ENCODE measurements around the gene MAD1L1.
A peak's percentile ranks its signal among the peaks of the same experiment; 100 is the strongest.
"Not testable (repeated sequence)": the region's sequence is repeated elsewhere in the genome, so short reads cannot be mapped to it uniquely, and the experiment has no call there.

The MAD1L1 gene

DNA sequence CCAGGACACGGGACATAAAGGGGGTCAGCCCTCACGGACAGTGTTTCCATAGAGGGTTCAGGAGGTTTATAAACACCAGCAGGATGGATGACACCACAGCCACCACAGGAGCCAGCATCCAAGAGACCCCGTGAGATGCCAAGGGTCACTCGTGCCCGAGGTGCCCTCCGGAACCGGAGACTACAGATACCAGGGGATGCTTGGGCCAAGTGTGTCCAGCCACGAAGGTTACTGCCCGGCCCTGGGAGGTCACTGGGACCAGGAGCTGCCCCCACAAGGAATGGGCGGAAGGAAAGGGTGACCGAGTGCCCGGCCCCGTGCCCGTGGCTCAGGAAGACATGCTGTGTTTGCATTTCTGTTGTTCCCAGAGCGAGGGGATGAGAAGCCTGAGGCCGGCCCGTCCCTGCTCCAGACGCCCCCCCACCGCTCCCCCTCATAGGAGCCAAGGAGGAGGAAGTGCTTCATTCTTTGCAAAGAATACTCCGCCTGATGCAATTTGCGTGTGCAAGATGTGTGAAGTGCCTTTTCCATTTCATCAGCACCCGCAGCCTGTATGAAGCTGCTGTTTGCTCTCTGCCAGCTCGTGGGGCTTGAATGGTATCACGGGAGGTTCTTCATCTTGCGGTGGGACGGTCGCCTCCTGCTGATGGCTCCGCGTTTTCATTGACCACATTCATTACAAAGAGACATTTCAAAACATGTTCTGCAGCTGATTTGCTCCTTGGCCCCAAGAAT is 386.2 kb downstream of the MAD1L1 start:
- no peak for DNase-seq

DNA sequence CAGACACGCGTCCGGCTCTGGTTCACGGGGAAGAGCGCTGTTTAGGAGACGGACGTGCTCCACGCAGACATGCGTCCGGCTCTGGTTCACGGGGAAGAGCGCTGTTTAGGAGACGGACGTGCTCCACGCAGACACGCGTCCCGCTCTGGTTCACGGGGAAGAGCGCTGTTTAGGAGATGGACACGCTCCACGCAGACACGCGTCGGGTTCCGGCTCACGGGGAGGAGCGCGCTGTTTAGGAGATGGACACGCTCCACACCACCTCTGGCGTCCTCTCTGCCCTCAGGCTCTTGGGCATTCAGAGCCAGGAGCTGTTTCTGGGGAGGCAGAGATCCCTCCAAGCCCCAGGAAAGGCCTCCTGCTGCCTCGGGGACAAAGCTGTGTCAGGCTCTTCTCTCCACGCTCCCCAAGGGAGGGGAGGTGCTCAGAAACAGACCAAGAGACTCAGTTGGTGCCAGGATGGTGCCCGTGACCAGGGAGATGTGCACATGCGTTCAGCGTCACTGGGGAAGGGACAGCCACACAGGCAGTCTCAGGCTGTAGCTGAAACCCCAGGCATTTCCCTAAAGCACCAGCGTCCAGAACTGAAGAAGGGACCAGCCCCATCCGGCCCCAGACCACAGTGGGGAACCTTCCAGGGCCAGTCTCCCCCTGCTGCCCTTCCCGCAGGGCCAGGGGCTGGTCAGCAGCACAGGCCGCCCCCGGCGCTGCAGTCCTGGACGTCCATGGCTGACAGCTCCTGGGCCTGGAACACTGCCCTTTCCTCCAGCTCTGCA is 387.0 kb downstream of the MAD1L1 start:
- no peak for DNase-seq

DNA sequence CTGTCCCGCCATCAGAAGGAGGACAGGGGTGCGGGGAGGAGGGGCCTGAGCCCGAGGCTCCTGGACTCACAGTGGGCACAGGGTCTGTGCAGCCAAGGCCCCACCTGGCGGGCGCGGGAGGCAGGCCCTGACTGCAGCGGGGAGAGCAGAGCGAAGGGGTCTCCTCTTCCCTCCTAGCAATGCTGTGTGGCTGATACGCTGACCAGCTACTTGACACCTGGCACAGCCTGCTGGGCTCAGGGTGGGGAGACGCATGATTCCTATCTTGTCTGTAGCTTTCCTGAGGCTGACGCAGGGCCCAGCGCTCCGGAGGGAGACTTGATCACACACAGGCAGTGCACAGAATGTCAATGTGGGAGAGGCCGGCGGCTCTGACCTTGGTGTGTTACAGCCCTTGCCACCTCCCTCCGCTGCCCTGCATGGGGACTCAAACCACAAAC is 387.8 kb downstream of the MAD1L1 start:
- no peak for DNase-seq

DNA sequence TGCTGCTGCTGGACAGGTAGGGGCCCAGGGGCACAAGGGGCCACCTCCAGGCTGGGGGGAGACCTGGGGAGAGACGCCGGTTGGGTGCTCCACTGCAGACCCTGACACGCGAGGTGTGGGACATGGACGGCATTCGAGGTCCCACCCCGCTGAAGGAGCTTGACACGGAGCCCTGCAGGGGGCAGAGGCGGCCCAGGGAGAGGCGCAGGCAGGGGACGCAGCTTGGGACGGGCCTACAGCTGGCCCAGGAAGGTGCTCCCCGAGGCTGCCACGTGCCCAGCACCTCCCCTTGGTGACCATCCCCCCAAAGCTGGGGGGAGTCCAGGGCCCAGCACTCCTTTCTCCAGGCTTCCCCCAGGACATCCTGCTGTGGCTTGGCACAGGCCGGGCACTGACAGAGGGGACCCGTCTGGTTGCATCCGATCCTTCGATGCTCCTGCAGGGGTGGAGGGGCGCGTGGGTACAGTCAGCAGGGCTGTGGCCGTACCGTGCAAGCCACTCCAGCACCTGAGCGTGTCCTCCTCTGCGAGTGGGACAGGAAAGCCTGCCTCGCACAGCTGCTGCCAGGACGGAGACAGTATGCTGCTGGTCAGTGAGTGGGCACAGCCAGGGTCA is 388.3 kb downstream of the MAD1L1 start:
- DNase-seq = no peak

DNA sequence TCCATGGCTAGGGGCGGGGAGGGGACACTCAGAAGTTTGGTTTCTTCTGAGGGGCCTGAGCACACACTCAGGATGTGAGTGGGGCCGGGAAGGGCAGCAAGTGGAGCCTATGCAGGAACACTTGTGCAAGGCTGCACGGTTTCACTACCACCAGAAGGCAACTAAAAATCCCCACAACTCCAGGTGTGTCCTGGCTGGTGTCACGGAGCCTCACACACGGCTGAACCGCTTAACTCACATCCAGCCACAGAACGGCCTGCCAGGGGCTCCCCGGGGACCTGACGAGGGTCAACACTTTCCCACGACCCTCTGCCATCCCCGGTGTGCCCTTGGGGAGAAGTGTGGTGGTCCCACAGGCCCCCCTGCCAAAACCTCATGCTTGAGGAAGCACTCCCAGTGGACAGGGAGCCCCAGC is 388.8 kb downstream of the MAD1L1 start:
- no peak for DNase-seq

DNA sequence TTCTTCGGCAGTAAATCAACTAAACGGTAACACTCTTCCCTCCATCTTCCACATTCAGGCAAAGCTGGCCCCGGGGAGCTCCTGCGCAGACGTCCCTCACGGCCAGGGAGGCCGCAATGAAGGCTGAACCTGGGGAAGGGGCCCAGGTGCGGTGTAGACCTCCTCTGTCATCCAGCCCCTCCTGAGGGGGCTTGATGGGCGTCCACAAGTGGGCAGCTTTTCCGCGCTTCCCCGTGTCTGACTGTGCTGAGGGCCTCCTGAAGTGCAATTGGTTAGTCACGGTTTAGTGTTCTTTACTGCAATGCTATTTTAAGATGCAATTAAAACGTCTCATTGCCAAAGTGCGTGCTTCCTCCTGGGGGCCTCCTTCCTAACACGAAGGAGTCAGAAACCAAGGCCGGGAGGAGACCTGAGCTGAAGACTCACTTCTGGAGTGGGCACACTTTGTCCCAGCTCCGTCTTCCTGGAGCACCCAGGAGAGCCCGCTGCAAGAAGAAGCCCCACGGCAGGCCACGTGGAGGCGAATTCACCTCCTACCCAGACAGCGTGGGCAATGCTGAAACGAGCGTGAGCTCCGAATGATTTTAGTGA is 389.4 kb downstream of the MAD1L1 start:
- peak in 1 of 58 donors; percentile 34 for DNase-seq

DNA sequence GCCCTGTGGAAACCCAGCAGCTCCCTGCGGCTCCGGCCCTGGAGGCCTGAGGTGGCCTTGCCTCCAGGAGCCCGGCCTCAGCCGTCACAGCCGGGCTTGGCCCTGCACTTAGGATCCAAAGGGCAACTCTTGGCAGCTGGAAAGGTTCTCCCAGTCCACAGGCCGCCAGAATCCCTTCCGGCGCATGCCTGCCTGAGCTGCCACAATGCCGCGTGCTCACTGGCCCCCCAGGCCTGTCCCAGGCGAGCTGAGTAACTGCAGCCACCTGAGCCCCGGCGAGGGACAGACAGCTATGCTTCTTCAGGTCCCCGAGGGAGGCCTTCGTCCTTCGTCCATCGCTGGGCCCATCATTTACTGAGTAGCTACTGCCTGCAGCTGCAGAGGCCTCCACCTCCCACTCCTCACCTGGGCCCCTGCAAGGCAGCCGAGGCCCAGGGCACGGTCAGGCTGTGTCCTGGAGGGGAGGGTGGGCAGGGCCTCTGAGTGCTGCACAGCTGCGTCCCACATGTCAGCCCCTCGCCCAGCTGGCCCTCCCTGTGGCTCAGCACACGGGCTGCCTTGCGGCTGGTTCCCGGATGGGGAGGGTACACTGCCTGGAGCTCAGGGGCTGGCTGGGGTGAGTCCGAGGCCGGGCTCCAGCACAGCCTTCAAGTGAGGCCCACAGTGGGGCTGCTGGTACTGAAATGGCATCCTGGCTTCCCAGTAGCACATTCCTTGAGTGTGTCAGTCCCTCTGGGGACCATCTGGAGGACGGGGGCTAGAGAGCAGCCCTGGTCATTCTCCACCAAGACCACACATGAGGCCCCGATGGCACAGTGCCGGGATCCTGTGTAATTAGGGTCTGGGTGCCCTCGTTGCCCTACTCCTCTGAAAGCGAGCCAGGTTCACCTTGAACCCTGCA is 390.2 kb downstream of the MAD1L1 start:
- DNase-seq = no peak

DNA sequence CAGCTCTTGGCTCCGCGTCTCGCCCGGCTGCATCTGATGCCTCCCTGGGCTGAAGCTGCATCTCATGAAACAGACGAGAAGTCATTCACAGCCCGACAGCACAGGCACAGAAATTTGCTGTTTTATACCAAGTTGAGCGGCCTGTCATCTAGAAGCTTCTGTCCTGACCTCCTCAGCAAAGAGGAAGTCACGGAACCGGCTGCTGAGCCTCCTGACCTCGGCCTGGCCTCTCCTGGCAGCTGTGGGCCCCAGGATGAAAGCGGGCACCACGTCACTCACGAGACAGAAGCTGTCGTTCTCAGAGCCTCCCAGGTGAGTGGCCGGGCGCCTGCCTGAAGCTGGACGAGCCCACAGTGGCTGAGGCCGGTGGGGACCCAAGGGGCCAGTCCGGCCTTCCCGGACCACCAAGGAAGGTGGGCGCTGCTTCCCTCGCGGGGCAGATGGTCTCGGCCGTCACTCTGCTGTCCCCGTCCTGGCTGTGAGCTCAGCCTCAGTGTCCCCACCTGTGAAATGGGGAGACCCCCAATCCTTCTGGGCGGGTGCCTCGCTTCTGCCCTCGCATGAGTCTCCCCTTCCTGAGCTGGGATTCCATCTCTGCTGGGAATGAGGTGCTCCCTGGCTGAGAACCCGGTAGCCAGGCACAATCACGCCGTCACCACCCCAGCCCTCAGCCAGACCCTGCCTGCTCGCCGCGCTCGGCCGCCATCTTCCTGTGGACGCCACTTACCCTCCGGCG is 391.3 kb downstream of the MAD1L1 start:
- DNase-seq = not testable (repeated sequence)

DNA sequence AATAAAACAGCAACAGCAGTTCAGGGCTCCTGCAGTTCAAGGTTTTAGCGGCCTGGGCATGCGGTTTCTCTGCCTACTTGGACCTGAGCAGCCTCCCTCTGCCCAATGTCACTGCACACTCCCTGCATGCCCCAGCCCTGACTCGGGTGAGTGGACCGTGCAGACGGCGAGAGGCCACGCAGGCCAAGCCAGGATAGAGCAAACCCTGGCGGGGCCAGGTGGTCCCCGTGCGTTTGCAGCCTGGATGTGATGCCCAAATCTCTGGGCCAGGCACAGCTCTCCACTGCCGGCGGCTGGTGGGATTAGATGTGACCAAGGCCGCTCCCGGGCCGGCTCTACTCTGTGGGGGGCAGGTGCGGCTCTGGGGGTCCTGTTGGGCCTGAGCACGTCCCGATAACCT is 392.0 kb downstream of the MAD1L1 start:
- not testable (repeated sequence) for DNase-seq

DNA sequence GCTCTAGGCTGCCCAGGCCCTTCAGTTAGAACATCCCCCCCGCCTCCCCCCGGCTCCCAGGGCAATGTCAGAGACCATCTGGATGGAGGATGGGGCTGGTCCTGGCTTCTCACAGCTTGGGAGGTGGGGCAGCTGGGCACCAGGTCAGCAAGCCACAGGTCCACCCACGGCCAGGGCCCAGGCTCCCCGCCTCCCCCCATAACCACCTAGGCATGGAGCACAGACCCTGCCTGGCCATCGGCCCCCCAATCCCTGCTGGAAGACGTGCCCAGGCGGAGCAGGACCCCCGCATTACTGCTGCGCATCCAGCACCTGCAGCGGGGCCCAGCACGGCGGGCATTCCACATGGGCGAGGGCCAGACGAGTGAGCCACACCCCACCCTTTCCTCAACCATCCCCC is 393.0 kb downstream of the MAD1L1 start:
- DNase-seq = no peak

DNA sequence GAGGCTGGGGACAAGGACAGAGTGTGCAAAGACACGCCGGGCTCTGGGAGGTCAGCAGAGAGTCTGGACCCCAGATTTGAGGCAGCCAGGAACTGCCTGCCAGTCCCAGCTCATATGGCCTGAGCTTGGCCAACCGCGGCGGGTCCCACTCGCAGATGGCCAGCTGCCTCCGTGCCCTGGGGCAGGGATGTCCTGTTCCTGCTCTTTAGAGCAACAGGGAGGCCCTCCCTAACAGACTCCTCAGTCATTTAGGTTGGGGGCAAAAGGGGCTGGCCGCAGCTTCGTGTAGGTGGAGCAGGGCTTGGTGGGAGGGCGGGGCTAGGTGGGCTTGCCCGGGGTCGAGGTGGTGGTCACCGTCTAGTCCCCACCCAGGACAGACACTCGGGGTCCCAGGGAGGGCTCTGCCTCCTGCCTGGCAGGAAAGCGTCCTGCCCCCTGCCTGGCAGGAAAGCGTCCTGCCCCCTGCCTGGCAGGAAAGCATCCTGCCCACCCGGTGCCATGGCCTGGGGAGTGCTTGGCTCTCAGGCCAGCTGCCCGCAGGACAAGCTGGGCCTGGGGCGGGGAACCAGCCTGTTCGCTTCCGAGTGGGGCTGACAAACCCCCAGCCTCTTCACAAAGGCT is 393.7 kb downstream of the MAD1L1 start:
- not testable (repeated sequence) for DNase-seq

DNA sequence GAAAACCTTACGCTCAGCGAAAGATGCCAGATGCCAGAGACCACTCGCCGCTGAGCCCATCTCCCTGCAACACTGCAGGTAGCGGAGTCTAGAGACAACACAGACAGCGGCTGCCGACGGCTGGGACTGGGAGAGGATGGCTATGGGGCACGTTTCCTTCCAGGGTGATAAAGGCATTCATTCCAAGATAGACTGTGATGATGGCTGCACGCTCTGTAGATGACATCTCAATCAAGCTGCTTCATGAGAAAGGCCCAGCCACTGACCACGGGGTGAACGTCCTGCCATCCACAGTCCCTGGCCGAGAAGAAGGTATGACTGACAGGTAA is 394.2 kb downstream of the MAD1L1 start:
- DNase-seq = not testable (repeated sequence)

DNA sequence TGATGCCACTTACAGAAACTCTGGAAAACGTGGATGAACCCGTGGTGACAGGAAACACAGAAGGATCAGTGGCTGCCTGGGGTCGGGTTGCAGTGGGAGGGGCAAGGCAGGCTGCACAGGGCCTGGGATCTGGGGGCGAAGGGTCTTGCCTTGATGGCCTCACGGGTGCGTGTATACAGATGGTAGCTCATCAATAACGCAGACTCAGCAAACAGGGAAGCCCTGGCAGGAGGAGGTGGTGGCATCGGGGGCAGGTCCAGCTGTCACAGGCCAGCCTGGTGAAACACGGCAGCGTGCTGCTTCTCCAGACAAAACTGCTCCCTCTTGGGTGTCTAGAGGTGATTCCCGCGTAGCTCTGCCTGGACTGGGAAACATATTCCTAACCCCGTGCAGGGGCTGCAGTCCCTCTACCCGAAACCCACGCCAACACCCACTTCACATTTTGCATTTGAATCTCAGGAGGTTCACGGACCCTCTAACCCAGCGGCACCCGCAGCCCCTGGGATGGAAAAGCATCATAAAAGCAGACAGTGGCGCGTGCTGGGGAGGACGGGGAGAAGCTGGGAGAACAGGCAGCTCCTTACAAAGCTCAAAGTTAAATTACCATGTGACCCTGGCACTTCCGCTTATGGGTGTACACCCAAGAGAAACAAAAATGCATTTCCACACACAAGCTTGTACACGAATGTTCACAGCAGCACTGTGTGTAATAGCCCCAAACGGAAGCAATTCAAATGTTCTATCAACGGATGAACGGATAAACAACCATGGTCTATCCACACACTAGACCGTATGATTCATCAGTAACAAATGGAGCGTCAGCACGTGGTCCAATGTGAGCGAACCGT is 394.8 kb downstream of the MAD1L1 start:
- DNase-seq = not testable (repeated sequence)

DNA sequence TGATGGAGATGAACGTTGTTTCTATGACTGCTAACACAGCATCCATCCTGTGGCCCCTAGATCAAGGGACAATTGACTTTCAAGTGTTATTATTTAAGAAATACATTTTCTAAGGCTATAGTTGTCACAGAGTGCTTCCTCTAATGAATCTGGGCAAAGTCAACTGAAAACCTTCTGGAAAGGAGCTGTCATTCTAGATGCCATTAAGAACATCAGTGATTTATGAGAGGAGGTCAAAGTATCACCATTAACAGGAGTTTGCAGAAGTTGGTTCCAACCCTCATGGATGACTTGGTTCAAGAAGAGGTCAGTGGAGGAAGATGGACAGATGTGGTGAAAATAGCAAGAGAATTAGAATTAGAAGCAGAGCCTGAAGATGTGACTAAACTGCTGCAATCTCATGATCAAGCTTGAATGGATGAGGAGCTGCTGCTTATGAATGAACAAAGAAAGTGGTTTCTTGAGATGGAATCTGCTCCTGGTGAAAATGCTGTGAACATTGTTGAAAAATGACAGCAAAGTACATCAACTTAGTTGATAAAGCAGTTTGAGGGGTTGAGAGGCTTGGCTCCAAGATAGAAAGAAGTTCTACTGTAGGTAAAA is 400.7 kb downstream of the MAD1L1 start:
- DNase-seq = not testable (repeated sequence)

DNA sequence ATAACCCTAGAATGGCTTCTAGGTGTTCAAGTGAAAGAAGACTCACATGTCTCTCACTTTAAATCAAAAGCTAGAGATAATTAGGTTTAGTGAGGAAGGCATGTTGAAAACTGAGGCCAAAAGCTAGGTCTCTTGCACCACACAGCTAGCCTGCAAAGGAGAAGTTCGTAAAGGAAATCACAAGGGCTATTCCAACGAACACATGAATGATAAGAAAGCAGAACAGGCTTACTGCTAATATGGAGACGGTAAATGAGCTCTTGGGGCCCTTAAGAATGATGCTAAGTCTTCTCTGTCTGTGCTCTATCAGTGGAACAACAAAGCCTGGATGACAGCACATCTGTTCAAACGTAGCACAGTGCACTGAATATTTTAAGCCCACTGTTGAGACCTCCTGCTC is 401.3 kb downstream of the MAD1L1 start:
- DNase-seq = not testable (repeated sequence)

DNA sequence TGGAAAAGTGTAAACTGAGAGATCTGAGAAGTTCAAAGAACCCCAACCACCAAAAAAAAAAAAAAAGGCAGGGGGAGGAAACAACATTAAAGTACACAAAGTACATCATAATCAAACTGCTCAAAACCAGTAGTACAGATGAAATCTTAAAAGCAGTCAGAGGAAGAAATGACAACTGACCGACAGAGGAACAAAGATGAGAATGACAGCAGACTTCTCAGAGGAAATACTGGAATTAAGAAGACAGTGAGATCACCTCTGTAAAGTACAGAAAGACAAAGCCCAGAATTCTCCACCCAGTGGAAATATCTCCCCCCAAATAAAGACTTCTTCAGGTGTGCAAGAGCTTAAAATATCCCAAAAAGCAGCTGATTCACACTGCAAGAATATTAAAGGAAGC is 403.1 kb downstream of the MAD1L1 start:
- DNase-seq = not testable (repeated sequence)

DNA sequence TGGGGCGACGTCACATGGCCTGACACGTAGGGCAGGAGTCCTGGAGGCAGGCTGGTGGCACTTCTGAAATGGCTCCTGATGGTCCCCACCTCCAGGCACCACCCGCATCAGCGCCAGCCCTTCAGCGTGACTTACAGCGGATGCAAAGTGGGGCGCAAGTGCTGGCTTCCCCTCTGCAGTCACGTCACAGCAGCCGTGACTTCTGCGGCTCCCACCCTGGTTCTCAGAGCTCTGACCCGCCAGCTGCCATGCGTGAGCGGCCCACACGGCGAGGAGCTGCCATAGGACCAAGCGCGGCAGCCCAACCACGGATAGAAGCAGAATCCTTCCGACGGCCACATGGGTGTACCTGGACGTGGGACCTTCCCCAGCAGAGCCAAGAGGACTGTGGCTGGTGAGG is 403.6 kb downstream of the MAD1L1 start:
- DNase-seq = no peak

DNA sequence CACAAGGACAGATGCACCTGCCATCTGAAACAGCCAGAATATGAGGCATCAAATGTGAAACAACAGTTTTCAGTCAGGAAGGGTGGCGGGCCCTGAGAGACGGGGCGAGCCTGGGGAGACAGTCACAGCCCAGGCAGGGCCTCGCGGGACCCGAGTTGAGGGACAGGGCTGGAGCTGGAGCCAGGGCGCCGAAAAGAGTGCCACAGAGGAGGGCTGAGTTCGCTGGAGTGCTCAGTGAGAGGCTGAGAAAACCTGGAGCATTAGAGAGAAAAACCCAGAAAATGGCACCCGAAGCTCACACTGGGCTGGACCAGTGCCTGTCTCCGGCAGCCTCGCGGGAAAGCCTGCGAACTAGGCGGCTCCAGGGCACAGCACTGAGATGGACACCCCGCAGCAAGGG is 404.6 kb downstream of the MAD1L1 start:
- DNase-seq = not testable (repeated sequence)

All from anterior cingulate cortex (tissue), 58 donors.